ENCODE results near the gene OR2A14. TPM values are rescaled to one million over a fixed set of nuclear protein-coding genes. Genes with fewer than 3 reads are reported as not detected.
"Not testable (repeated sequence)": the region's sequence is repeated elsewhere in the genome, so short reads cannot be mapped to it uniquely, and the experiment has no call there.

Gene OR2A14
- total RNA-seq, 1 donor from 2014 or later = not detected

GRCh38 chr7:144109283-144109682 is 13.7 kb upstream of the OR2A14 start, which contains the start of gene OR2A2:
Gene OR2A2 (plus strand): TSS chr7:144109583. CDS start chr7:144109583, 0 bp downstream.
- Histone ChIP-seq H3K4me1 (ENCODE audit: control insufficient read depth in 3 of 3, insufficient read depth in 3 of 3, low read length in 3 of 3) (no peaks in the 10 kb centered on the region), H3K9ac (ENCODE audit: low read depth in 1 of 3, low read length in 3 of 3) (no peak within 1 kb of the TSS), H3K4me3 (ENCODE audit: low read length in 3 of 3) (no peak within 1 kb of the TSS), H3K36me3 (ENCODE audit: control insufficient read depth in 3 of 3, insufficient read depth in 3 of 3, low read length in 3 of 3) (no peaks in the 10 kb centered on the region), H3K9me3 (ENCODE audit: control insufficient read depth in 3 of 3, low read length in 3 of 3) (no peaks in the 10 kb centered on the region), H3K27me3 (ENCODE audit: control insufficient read depth in 3 of 3, insufficient read depth in 3 of 3, low read length in 3 of 3) (no peaks in the 10 kb centered on the region), H3K27ac (ENCODE audit: low read depth, low read length) (no peak within 1 kb of the TSS)

- Histone ChIP-seq H3K9me3 (ENCODE audit: control insufficient read depth in 3 of 3, low read length in 3 of 3) (no peaks in the 10 kb centered on the region), H3K36me3 (ENCODE audit: control insufficient read depth in 3 of 3, insufficient read depth in 3 of 3, low read length in 3 of 3) (no peaks in the 10 kb centered on the region), H3K27ac (ENCODE audit: low read depth, low read length) (no peak overlapping the region), H3K9ac (ENCODE audit: low read depth in 1 of 3, low read length in 3 of 3) (no peak overlapping the region), H3K4me3 (ENCODE audit: low read length in 3 of 3) (no peak overlapping the region), H3K4me1 (ENCODE audit: control insufficient read depth in 3 of 3, insufficient read depth in 3 of 3, low read length in 3 of 3) (no peaks in the 10 kb centered on the region), H3K27me3 (ENCODE audit: control insufficient read depth in 3 of 3, insufficient read depth in 3 of 3, low read length in 3 of 3) (no peaks in the 10 kb centered on the region)
Observed at GRCh38 chr7:144110272-144110671, 12.7 kb upstream of the OR2A14 start.

- Histone ChIP-seq H3K4me1 (ENCODE audit: control insufficient read depth in 3 of 3, insufficient read depth in 3 of 3, low read length in 3 of 3) (no peaks in the 10 kb centered on the region), H3K4me3 (ENCODE audit: low read length in 3 of 3) (no peak overlapping the region), H3K9me3 (ENCODE audit: control insufficient read depth in 3 of 3, low read length in 3 of 3) (no peaks in the 10 kb centered on the region), H3K27me3 (ENCODE audit: control insufficient read depth in 3 of 3, insufficient read depth in 3 of 3, low read length in 3 of 3) (no peaks in the 10 kb centered on the region), H3K36me3 (ENCODE audit: control insufficient read depth in 3 of 3, insufficient read depth in 3 of 3, low read length in 3 of 3) (no peaks in the 10 kb centered on the region), H3K27ac (ENCODE audit: low read depth, low read length) (no peak overlapping the region), H3K9ac (ENCODE audit: low read depth in 1 of 3, low read length in 3 of 3) (no peak overlapping the region)
Observed at GRCh38 chr7:144113651-144114050, 9.3 kb upstream of the OR2A14 start.

GRCh38 chr7:144118341-144118740 is 4.6 kb upstream of the OR2A14 start:
- H3K27me3 ChIP-seq (ENCODE audit: control insufficient read depth in 3 of 3, insufficient read depth in 3 of 3, low read length in 3 of 3) = no peaks in the 10 kb centered on the region
- no peak overlapping the region for H3K4me3 ChIP-seq (ENCODE audit: low read length in 3 of 3)
- H3K27ac ChIP-seq (ENCODE audit: low read depth, low read length) = no peak overlapping the region
- H3K36me3 ChIP-seq (ENCODE audit: control insufficient read depth in 3 of 3, insufficient read depth in 3 of 3, low read length in 3 of 3) = no peaks in the 10 kb centered on the region
- no peaks in the 10 kb centered on the region for H3K9me3 ChIP-seq (ENCODE audit: control insufficient read depth in 3 of 3, low read length in 3 of 3)
- no peaks in the 10 kb centered on the region for H3K4me1 ChIP-seq (ENCODE audit: control insufficient read depth in 3 of 3, insufficient read depth in 3 of 3, low read length in 3 of 3)
- no peak overlapping the region for H3K9ac ChIP-seq (ENCODE audit: low read depth in 1 of 3, low read length in 3 of 3)

GRCh38 chr7:144127714-144128334 is 4.8 kb downstream of the OR2A14 start:
- Histone ChIP-seq H3K36me3 (ENCODE audit: control insufficient read depth in 3 of 3, insufficient read depth in 3 of 3, low read length in 3 of 3) (no peaks in the 10 kb centered on the region), H3K27ac (ENCODE audit: low read depth, low read length) (no peak overlapping the region), H3K27me3 (ENCODE audit: control insufficient read depth in 3 of 3, insufficient read depth in 3 of 3, low read length in 3 of 3) (no peaks in the 10 kb centered on the region), H3K4me3 (ENCODE audit: low read length in 3 of 3) (no peak overlapping the region), H3K4me1 (ENCODE audit: control insufficient read depth in 3 of 3, insufficient read depth in 3 of 3, low read length in 3 of 3) (no peaks in the 10 kb centered on the region), H3K9ac (ENCODE audit: low read depth in 1 of 3, low read length in 3 of 3) (no peak overlapping the region), H3K9me3 (ENCODE audit: control insufficient read depth in 3 of 3, low read length in 3 of 3) (no peaks in the 10 kb centered on the region)

- H3K4me1 ChIP-seq (ENCODE audit: control insufficient read depth in 3 of 3, insufficient read depth in 3 of 3, low read length in 3 of 3); H3K9ac ChIP-seq (ENCODE audit: low read depth in 1 of 3, low read length in 3 of 3); H3K27me3 ChIP-seq (ENCODE audit: control insufficient read depth in 3 of 3, insufficient read depth in 3 of 3, low read length in 3 of 3); H3K36me3 ChIP-seq (ENCODE audit: control insufficient read depth in 3 of 3, insufficient read depth in 3 of 3, low read length in 3 of 3); H3K4me3 ChIP-seq (ENCODE audit: low read length in 3 of 3); H3K27ac ChIP-seq (ENCODE audit: low read depth, low read length); H3K9me3 ChIP-seq (ENCODE audit: control insufficient read depth in 3 of 3, low read length in 3 of 3): not testable (repeated sequence)
Observed at GRCh38 chr7:144129601-144130000, 6.6 kb downstream of the OR2A14 start.

GRCh38 chr7:144130730-144131129 is 7.8 kb downstream of the OR2A14 start:
- Histone ChIP-seq H3K4me3 (ENCODE audit: low read length in 3 of 3) (no peak overlapping the region), H3K9me3 (ENCODE audit: control insufficient read depth in 3 of 3, low read length in 3 of 3) (no peaks in the 10 kb centered on the region), H3K27me3 (ENCODE audit: control insufficient read depth in 3 of 3, insufficient read depth in 3 of 3, low read length in 3 of 3) (no peaks in the 10 kb centered on the region), H3K4me1 (ENCODE audit: control insufficient read depth in 3 of 3, insufficient read depth in 3 of 3, low read length in 3 of 3) (no peaks in the 10 kb centered on the region), H3K27ac (ENCODE audit: low read depth, low read length) (no peak overlapping the region), H3K36me3 (ENCODE audit: control insufficient read depth in 3 of 3, insufficient read depth in 3 of 3, low read length in 3 of 3) (no peaks in the 10 kb centered on the region), H3K9ac (ENCODE audit: low read depth in 1 of 3, low read length in 3 of 3) (no peak overlapping the region)

GRCh38 chr7:144132262-144132661 is 9.3 kb downstream of the OR2A14 start:
- Histone ChIP-seq H3K36me3 (ENCODE audit: control insufficient read depth in 3 of 3, insufficient read depth in 3 of 3, low read length in 3 of 3) (no peaks in the 10 kb centered on the region), H3K9me3 (ENCODE audit: control insufficient read depth in 3 of 3, low read length in 3 of 3) (no peaks in the 10 kb centered on the region), H3K27me3 (ENCODE audit: control insufficient read depth in 3 of 3, insufficient read depth in 3 of 3, low read length in 3 of 3) (no peaks in the 10 kb centered on the region), H3K4me1 (ENCODE audit: control insufficient read depth in 3 of 3, insufficient read depth in 3 of 3, low read length in 3 of 3) (no peaks in the 10 kb centered on the region), H3K4me3 (ENCODE audit: low read length in 3 of 3) (no peak overlapping the region), H3K9ac (ENCODE audit: low read depth in 1 of 3, low read length in 3 of 3) (no peak overlapping the region), H3K27ac (ENCODE audit: low read depth, low read length) (no peak overlapping the region)

- H3K36me3 ChIP-seq (ENCODE audit: control insufficient read depth in 3 of 3, insufficient read depth in 3 of 3, low read length in 3 of 3) = no peaks in the 10 kb centered on the region
- no peak overlapping the region for H3K4me3 ChIP-seq (ENCODE audit: low read length in 3 of 3)
- H3K27me3 ChIP-seq (ENCODE audit: control insufficient read depth in 3 of 3, insufficient read depth in 3 of 3, low read length in 3 of 3) = no peaks in the 10 kb centered on the region
- H3K9ac ChIP-seq (ENCODE audit: low read depth in 1 of 3, low read length in 3 of 3) = no peak overlapping the region
- H3K4me1 ChIP-seq (ENCODE audit: control insufficient read depth in 3 of 3, insufficient read depth in 3 of 3, low read length in 3 of 3) = no peaks in the 10 kb centered on the region
- no peaks in the 10 kb centered on the region for H3K9me3 ChIP-seq (ENCODE audit: control insufficient read depth in 3 of 3, low read length in 3 of 3)
- no peak overlapping the region for H3K27ac ChIP-seq (ENCODE audit: low read depth, low read length)
Observed at GRCh38 chr7:144133307-144133706, 10.3 kb downstream of the OR2A14 start.

GRCh38 chr7:144134116-144134515 is 11.1 kb downstream of the OR2A14 start:
- Histone ChIP-seq H3K27me3 (ENCODE audit: control insufficient read depth in 3 of 3, insufficient read depth in 3 of 3, low read length in 3 of 3) (no peaks in the 10 kb centered on the region), H3K36me3 (ENCODE audit: control insufficient read depth in 3 of 3, insufficient read depth in 3 of 3, low read length in 3 of 3) (no peaks in the 10 kb centered on the region), H3K9me3 (ENCODE audit: control insufficient read depth in 3 of 3, low read length in 3 of 3) (no peaks in the 10 kb centered on the region), H3K4me1 (ENCODE audit: control insufficient read depth in 3 of 3, insufficient read depth in 3 of 3, low read length in 3 of 3) (no peaks in the 10 kb centered on the region), H3K9ac (ENCODE audit: low read depth in 1 of 3, low read length in 3 of 3) (no peak overlapping the region), H3K4me3 (ENCODE audit: low read length in 3 of 3) (no peak overlapping the region), H3K27ac (ENCODE audit: low read depth, low read length) (no peak overlapping the region)

Data from skeletal muscle tissue (tissue), 4 donors.